Heart right ventricle (tissue), 16 donors: ENCODE measurements around the gene SS18L1. TPM values are rescaled to one million over a fixed set of nuclear protein-coding genes. Genes with fewer than 3 reads are reported as not detected.

Experiments
- ATAC-seq, 8 donors: fragments of 200-7000 bp; cut with Tn5 transposase; one replicate each; pipeline ENCODE4 v1.9.1; 2020; ENCODE audit warnings: mild to moderate bottlenecking in 8 of 8, moderate library complexity in 8 of 8, moderate number of reproducible peaks in 1 of 8
- DNase-seq, 2 donors: peaks; one replicate each; pipeline ENCODE4 v3.0.0-alpha.2; 2020
- H3K27ac ChIP-seq, 10 donors: fragments of 200-600 bp; sonication (generic) in 2 of 10; one replicate each; pipeline versions ENCODE4 v1.5.0 to v1.8.0; 2020 to 2022; ENCODE audit warnings: mild to moderate bottlenecking in 3 of 10
- H3K27me3 ChIP-seq, 7 donors: fragments of 200-600 bp; one replicate each; pipeline ENCODE4 v1.8.0; 2021 to 2022; ENCODE audit warnings: mild to moderate bottlenecking in 2 of 7
- H3K36me3 ChIP-seq, 9 donors: fragments of 200-600 bp; sonication (generic) in 1 of 9; one replicate each; pipeline versions ENCODE4 v1.5.0 to v1.8.0; 2020 to 2022; ENCODE audit warnings: mild to moderate bottlenecking in 2 of 9
- H3K4me1 ChIP-seq, 9 donors: fragments of 200-600 bp; sonication (generic) in 1 of 9; one replicate each; pipeline versions ENCODE4 v1.5.0 to v1.8.0; 2020 to 2022; ENCODE audit warnings: mild to moderate bottlenecking in 4 of 9
- H3K4me3 ChIP-seq, 10 donors: fragments of 200-600 bp; sonication (generic) in 2 of 10; one replicate each; pipeline versions ENCODE4 v1.5.0 to v1.8.0; 2020 to 2022; ENCODE audit warnings: mild to moderate bottlenecking in 7 of 10, moderate library complexity in 2 of 10
- H3K9me3 ChIP-seq, 11 donors: fragments of 200-600 bp in 10 of 11; sonication (generic) in 2 of 11; one replicate each; pipeline versions ENCODE4 v1.5.0 to v1.8.0; 2013 to 2022; ENCODE audit warnings: mild to moderate bottlenecking in 2 of 11, control low read depth in 1 of 11, moderate library complexity in 1 of 11
- CTCF ChIP-seq, 9 donors: fragments of 200-600 bp; sonication (generic) in 2 of 9; IDR thresholded peaks; one replicate each; pipeline versions ENCODE4 v1.5.0 to v1.8.0; 2021 to 2022; ENCODE audit warnings: antibody characterized with exemption in 9 of 9, mild to moderate bottlenecking in 5 of 9, moderate library complexity in 1 of 9
- WGBS, 2 donors: extraction: QIAGEN DNeasy Blood & Tissue Kit; methylation state at CpG; one replicate each; pipeline ENCODE4 v1.1.7; 2013; ENCODE audit warnings: inconsistent platforms in 1 of 2; 5-methylcytosine and 5-hydroxymethylcytosine counted together
- intact Hi-C, 10 donors: fragments of 100-400 bp; cut with DNase I; formaldehyde crosslinking; loops; one replicate each; pipeline versions ENCODE4 v1.11.1 to v1.14.2; 2022
- polyA plus RNA-seq, 2 donors: library from polyadenylated mRNA; stranded (reverse); fragments of 200-250 nt; gene quantifications; one replicate each; pipeline ENCODE4 v1.2.3, GENCODE V29; 2013
- total RNA-seq, 10 donors: library from RNA; stranded (reverse); fragmentation: NEBNext Ultra II Directional in 3 of 10; extraction: Animal tissue kit (Norgen Biotek cat#: 25700) in 3 of 10; gene quantifications; one replicate each; pipeline versions ENCODE4 v1.2.1 to v1.2.4, GENCODE V29; 2021 to 2023
- donor health status: Arrhythmogenic right ventricular cardiomyopathy.
- donor health status: ischemic (EF 13 %, LVEDD 7.1; RV severe dilation, severe dysfunction).
- donor health status: healthy with polysubstance abuse.
- donor health status: DM: no; HTN: yes; CAD: no.
- donor health status: DM: no; HTN: no; CAD: no.
- donor health status: ischemic (EF 25% LVEDD 6.9; RV normal size, moderate dysfunction).
- donor health status: ischemic (EF 25% LVEDD 5.7; RV mildly dilated, moderate dysfunction).
- donor health status: healthy.
- donor health status: DM: yes; HTN: yes; CAD: no.
- donor health status: Ischemic cardiomyopathy.
- donor health status: ischemic (EF 35%, LVEDD 5.7; RV mildly dilated, moderate dysfunction).
- donor health status: nonischemic (EF 11% LVEDD 7.7; RV severe dilation, severe dysfunction).
- donor health status: DM: yes; HTN: yes; CAD: no.
- donor health status: PGD.
- donor health status: ischemic (EF 29% LVEDD 5.4; RV normal size, mild dysfunction).
- donor health status: nonischemic (EF 23%, LVEDD 6.1; RV moderate dilation, normal function).

Gene SS18L1
- total and polyA plus RNA-seq, 12 donors = 5.2 to 22.3 (median 7.4) TPM

- ATAC-seq (peak in 1 of 8 donors; percentile 3), DNase-seq (no peak)
- Histone ChIP-seq H3K27me3 (no peaks in the 10 kb centered on the region), H3K4me1 (peaks cover 6 to 47% (median 30%) of the 10 kb centered on the region in 9 donors), H3K9me3 (peaks cover 0 to 8% (median 0%) of the 10 kb centered on the region in 11 donors), H3K27ac (peak overlapping the region in 3 of 10 donors; percentile 15 to 37 (median 35)), H3K4me3 (no peak overlapping the region), H3K36me3 (peaks cover 0 to 8% (median 0%) of the 10 kb centered on the region in 9 donors)
- TF ChIP-seq CTCF (IDR thresholded peaks at IDR 0.05) = no peak
- intact Hi-C loops = loop anchor here in 1 of 10 donors (5.0 kb wide), 1 partner anchor 33 kb away; the partner anchor contains the start of gene MTG2
- WGBS, 2 donors = 79 to 81% methylated on average over 20 of the region's 20 CpGs
Observed at GRCh38 chr20:62148908-62149314, 5.3 kb downstream of the SS18L1 start.

DNA sequence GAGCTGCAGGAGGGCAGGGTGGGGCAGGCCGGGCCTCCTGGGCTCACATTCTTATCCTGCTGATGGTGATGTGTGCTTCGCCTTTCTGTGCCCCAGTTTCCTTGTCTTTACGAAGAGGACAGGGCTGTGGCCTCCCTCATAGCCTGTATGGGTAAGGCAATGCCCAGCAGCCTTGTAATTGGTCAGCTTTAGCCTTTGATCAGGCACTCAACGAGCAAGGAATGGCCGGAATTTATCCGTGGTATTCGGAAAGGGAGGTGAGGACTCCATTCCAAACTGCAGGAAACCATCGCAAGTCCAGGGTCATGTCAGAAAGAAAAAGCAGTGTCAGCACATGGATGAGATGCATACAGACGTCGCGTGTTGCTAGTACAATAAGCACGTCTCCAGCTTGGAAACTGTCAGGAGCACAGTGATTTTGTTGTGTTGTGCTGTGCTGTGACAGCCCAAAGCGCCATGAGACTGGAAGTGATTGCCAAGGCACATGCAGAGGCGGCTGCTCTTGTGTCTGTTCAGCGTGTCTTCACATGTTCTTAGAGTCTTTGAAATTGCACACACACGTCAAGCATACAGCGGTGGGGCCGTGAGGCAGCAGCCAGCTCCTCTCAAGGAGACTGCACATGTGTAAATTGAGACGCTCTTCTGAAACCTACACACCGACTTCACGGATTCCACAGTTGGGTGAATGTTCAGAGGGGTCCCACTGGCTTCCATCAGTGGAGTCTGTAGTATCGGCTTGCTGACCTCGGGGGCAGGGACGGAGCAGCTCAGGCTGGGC, 6.2 kb downstream of the SS18L1 start:
- Histone ChIP-seq H3K27ac (peak overlapping the region in 3 of 10 donors; percentile 10 to 37 (median 11)), H3K9me3 (peaks cover 0 to 8% (median 0%) of the 10 kb centered on the region in 11 donors), H3K36me3 (peaks cover 0 to 15% (median 0%) of the 10 kb centered on the region in 9 donors), H3K4me1 (peaks cover 4 to 43% (median 27%) of the 10 kb centered on the region in 9 donors), H3K27me3 (no peaks in the 10 kb centered on the region), H3K4me3 (no peak overlapping the region)
- no peak for DNase-seq
- peak in 2 of 8 donors; percentile 8 to 24 for ATAC-seq
- intact Hi-C loops = loop anchor here in 3 of 10 donors (5.0 kb wide), 2 partner anchors 33 to 137 kb away; partner anchors contain the start of gene MTG2 (in 1 of the 3)
- 65 to 69% methylated on average over 24 of the region's 24 CpGs for WGBS, 2 donors
- no peak for TF ChIP-seq CTCF (IDR thresholded peaks at IDR 0.05)

GRCh38 chr20:62150310-62150575, 6.7 kb downstream of the SS18L1 start:
- ATAC-seq (no peak), DNase-seq (no peak)
- intact Hi-C loops = loop anchor here in 2 of 10 donors (5.0 kb wide), 1 partner anchor 138 kb away; no protein-coding TSS in a partner anchor
- H3K9me3 ChIP-seq = peaks cover 0 to 8% (median 0%) of the 10 kb centered on the region in 11 donors
- peaks cover 0 to 19% (median 0%) of the 10 kb centered on the region in 9 donors for H3K36me3 ChIP-seq
- H3K4me1 ChIP-seq = peaks cover 4 to 37% (median 21%) of the 10 kb centered on the region in 9 donors
- no peaks in the 10 kb centered on the region for H3K27me3 ChIP-seq
- no peak for TF ChIP-seq CTCF (IDR thresholded peaks at IDR 0.05)
- no peak overlapping the region for H3K4me3 ChIP-seq
- H3K27ac ChIP-seq = no peak overlapping the region
- WGBS, 2 donors = 94 to 98% methylated on average over 11 of the region's 11 CpGs

GRCh38 chr20:62151225-62151624, 7.7 kb downstream of the SS18L1 start:
- WGBS, 2 donors = 87 to 93% methylated on average over 10 to 11 of the region's 11 CpGs
- Histone ChIP-seq H3K36me3 (peaks cover 0 to 19% (median 0%) of the 10 kb centered on the region in 9 donors), H3K9me3 (peaks cover 0 to 8% (median 0%) of the 10 kb centered on the region in 11 donors), H3K27me3 (no peaks in the 10 kb centered on the region), H3K27ac (no peak overlapping the region), H3K4me1 (peaks cover 0 to 30% (median 20%) of the 10 kb centered on the region in 9 donors), H3K4me3 (no peak overlapping the region)
- no peak for ATAC-seq
- no peak for TF ChIP-seq CTCF (IDR thresholded peaks at IDR 0.05)
- no peak for DNase-seq
- intact Hi-C loops = loop anchor here in 2 of 10 donors (5.0 kb wide), 1 partner anchor 139 kb away; no protein-coding TSS in a partner anchor
